ENCODE results near the gene C10orf95.
"Not testable (repeated sequence)": the region's sequence is repeated elsewhere in the genome, so short reads cannot be mapped to it uniquely, and the experiment has no call there.

C10orf95 gene

GRCh38 chr10:102451105-102451969 lies at the start of gene C10orf95:
Gene C10orf95, minus strand, starts transcription at chr10:102451543. Its CDS starts 450 bp downstream, at chr10:102451093.
- DNase-seq (ENCODE audit: low spot score) = no peak

GRCh38 chr10:102500686-102501085 lies 49.3 kb upstream of the C10orf95 start:
- DNase-seq (ENCODE audit: low spot score) = not testable (repeated sequence)

- no peak for DNase-seq (ENCODE audit: low spot score)
Observed at GRCh38 chr10:102499356-102499755, 48.0 kb upstream of the C10orf95 start.

- no peak for DNase-seq (ENCODE audit: low spot score)
Observed at GRCh38 chr10:102497545-102497944, 46.2 kb upstream of the C10orf95 start.

- no peak for DNase-seq (ENCODE audit: low spot score)
Observed at GRCh38 chr10:102493771-102494170, 42.4 kb upstream of the C10orf95 start.

GRCh38 chr10:102492983-102493382 lies 41.6 kb upstream of the C10orf95 start:
- DNase-seq (ENCODE audit: low spot score) = no peak

- DNase-seq (ENCODE audit: low spot score) = no peak
Observed at GRCh38 chr10:102492344-102492939, 41.1 kb upstream of the C10orf95 start.

- no peak for DNase-seq (ENCODE audit: low spot score)
Observed at GRCh38 chr10:102491136-102491535, 39.8 kb upstream of the C10orf95 start.

GRCh38 chr10:102485093-102485784 lies 33.9 kb upstream of the C10orf95 start:
- DNase-seq (ENCODE audit: low spot score) = no peak

GRCh38 chr10:102484021-102484420 lies 32.7 kb upstream of the C10orf95 start:
- no peak for DNase-seq (ENCODE audit: low spot score)

GRCh38 chr10:102480396-102480795 lies 29.1 kb upstream of the C10orf95 start:
- no peak for DNase-seq (ENCODE audit: low spot score)

GRCh38 chr10:102479651-102480050 lies 28.3 kb upstream of the C10orf95 start:
- DNase-seq (ENCODE audit: low spot score) = no peak

GRCh38 chr10:102476466-102477141 lies 25.3 kb upstream of the C10orf95 start:
- DNase-seq (ENCODE audit: low spot score) = no peak

GRCh38 chr10:102475451-102476040 lies 24.2 kb upstream of the C10orf95 start:
- no peak for DNase-seq (ENCODE audit: low spot score)

- DNase-seq (ENCODE audit: low spot score) = no peak
Observed at GRCh38 chr10:102473445-102474331, 22.3 kb upstream of the C10orf95 start.

GRCh38 chr10:102470579-102471546 lies 19.5 kb upstream of the C10orf95 start:
- DNase-seq (ENCODE audit: low spot score) = no peak

GRCh38 chr10:102468683-102469082 lies 17.3 kb upstream of the C10orf95 start:
- DNase-seq (ENCODE audit: low spot score) = no peak

GRCh38 chr10:102467971-102468438 lies 16.7 kb upstream of the C10orf95 start:
- no peak for DNase-seq (ENCODE audit: low spot score)

- DNase-seq (ENCODE audit: low spot score) = no peak
Observed at GRCh38 chr10:102467318-102467717, 16.0 kb upstream of the C10orf95 start.

Data from AG08395 (cell line).